C1 segment of cervical spinal cord (tissue), 14 donors: ENCODE data around the gene BMAL1.

Source experiments
- DNase-seq, 14 donors: peaks; one replicate each; lab custom pipeline; 2025; lab: John Stamatoyannopoulos, UW

BMAL1 gene

DNA sequence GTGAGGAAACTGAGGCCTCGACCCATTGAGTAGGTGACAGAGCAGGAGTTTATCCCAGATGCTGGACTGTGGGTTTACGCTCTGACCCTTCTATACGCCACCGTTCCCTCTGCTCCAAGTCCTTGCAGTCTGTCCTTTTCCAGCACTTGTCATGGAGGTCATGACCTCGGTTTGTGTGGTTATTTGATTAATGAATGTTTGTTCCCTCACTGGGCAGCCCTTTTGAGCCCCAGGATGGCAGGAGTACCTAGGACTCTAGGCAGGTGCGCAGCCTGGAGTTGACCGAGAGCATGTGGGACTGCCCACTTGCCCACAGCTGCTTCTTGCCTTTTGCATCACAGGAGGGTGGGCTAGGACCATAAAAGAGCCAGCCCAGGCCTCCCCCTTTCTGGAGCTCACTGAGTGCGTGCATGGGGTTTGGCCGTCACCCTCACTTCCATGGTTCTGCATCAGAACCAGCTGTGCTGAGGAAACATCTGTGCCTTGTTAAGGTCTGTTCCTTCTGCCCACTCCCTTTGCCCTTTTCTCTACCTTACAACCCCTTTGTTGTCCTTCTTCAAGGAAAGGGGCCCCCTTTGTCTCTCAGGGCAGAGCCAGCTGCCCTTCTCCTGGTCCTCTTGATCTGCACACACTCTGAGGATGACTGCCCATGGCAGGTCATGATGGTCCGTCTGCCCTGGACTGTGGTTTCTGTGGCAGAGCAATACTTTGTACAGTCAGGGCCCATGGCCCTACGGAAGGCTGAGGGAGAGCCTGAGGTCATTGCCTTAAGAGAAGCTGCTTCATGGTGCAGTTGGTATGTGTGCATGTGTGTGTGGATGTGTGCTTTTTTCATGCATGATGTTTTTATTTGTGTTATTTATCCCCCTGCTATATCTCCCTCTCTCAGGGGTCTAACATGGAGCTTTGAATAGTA is 38.2 kb downstream of the BMAL1 start:
- DNase-seq: no peak

DNA sequence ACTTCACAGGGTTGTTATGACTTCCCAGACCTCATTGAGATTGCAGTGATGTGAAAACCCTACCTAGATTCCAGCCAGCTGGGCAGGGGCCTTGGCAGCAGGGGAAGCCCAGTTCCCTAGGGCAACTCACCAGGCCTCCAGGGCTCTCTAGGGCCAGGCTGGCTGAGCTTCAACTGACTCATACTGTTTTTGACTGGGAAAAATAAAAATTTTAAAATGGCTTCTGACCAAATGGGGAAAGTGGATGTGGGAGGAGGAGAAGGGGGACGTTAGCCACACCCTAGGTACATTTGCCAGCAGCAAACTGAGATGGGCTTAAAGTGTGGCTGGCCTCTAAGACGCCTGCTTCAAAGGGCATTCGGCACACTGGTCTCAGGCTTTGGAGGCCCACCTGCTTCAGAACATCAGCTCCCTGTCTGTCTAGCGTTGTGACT is 39.0 kb downstream of the BMAL1 start:
- DNase-seq: peak in 2 of 14 donors; percentile 21 to 58

DNA sequence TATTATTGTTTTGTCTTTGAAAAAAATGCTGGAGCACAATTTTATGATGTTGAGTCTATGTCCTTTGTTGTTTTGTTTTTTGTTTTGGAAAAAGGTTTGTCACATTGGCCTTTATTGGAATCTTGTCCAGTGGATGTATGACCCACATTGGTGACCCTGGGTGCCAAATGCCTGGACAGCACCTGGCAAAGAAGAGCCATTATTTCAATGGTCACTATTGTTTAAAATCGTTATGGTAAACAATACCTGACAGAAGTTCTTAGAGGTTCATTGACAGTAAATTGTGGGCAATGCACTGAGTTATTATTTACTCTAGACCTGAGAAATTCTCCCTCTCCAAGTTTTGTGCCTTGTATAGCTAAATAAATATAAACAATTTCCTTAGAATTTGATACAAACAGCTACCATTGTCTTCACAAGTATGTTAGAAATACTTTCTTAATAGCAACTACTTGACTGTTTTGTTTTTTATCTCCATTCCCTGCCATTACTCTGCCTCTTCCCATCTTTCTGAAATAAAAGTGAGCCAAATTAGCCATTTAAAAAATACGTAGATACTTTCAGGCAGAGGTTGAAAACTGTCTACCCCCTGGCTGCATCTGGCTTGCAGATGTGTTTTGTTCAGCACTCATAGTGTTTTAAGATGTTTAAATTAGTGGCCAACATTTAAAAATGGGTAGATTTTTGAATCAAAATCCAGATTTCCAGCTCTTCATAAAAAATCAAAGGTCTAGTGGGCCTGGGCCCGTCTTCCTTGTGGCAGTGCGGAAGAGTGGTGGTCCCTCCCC is 39.9 kb downstream of the BMAL1 start:
- DNase-seq: no peak

DNA sequence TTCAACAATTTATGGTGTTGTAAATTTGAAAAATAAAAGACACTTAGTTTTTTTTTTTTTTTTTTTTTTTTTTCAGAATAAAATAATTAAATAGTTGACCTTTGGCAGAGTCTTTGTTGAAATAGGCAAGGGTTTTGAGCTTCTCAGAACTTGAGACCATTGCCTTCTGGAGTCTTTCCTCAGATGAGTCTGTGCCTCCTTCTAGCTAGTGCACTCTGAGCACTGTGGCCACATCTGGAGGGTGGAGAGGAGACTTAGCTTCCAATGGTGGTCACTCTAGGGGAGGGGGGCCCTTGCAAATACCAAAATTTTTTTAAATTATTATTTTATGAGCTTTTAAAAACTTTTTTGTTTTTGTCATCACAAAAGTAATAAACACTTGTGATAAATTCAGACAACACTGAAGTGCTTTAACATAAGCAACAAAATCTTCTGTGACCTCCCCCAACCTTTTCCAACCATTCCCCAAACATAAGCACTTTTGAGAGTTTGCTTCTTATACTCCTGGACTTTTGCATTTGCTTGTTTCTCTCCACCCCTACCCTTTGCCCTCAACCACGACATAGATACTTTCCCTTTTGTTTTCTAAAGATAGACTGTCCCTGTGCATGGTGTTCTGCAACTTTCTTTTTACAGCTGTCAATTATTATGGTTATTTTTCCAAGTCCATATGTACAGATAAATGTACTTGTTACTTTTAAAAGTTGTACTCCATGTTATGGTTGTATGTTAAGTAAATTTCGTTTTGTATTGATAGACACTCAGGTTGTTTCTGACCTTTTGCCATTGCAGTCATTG is 41.1 kb downstream of the BMAL1 start:
- DNase-seq: no peak

DNA sequence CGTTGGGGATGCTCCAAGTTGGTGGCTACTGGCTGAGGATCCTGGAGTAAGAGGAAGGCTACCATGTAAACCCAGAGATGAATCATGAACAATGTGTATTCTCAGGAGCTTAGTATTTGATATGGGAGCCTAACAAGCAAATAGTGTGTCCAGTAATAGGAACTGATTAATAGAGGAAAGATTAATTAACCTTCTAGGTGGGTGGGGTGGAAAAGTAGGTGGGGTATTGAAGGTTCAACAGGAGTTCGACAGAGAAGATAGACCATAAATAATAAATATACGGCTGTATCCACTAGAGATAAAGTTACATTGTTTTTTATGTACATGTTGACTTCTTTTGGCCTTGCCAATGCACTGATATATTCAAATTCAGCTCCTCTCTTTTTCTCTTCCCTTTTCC is 43.1 kb downstream of the BMAL1 start:
- DNase-seq: no peak

DNA sequence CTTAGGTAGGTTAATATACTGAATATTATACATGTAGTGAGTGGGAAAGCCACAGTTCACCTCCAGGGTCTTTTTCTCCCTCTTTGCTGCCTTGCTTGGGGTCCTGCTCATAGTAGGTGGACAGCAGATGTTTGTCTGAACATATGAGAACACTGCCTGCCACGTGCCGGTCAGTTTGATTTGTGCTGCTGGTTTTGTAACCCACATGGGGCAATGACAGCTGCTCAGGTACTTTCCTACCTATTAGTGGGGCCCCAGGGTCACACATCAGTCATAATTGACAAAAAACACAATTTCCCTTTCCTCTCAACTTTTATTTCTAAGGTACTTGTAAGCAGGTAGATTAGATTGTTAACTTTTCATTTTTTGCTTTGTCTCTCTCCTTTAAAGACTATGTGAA is 43.8 kb downstream of the BMAL1 start:
- DNase-seq: no peak

DNA sequence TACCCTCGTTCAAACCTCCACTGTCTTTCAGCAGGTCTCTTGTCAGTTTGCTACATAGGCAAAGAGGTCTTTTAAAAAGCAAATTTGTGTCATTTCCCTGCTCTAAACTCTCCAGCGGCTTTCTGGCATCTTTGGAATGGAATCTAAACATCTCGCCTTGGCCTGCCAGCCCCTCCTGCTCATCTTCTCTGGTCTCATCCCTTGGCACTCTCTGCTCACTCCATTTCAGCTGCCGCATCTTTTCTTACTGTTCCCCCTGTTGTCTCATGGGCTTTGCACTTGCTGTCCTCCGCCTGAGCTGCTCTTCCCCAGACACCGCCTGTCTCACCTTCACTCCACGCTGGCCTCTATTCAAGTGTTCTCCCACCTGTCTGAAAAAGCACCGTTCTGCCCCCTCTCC is 46.6 kb downstream of the BMAL1 start:
- no peak for DNase-seq

DNA sequence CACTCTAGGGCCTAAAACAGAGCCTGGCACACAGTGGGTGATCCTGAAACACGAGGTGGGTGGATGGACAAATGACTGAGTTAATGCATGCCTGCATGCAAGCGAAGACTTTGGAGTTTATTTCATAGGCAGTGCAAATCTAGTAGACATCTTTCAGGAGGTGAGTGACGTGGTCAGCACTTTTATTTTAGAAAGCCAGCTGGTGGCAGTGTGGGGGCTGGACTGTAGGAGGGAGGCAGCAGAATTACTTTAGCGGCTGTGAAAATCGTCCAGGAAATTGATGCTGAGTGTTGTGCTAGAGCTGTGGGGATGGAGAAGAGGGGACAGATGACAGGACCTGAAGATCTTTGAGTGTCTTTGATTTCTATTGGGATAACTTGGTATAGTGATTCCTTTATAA is 47.1 kb downstream of the BMAL1 start:
- peak in 1 of 14 donors; percentile 21 for DNase-seq

DNA sequence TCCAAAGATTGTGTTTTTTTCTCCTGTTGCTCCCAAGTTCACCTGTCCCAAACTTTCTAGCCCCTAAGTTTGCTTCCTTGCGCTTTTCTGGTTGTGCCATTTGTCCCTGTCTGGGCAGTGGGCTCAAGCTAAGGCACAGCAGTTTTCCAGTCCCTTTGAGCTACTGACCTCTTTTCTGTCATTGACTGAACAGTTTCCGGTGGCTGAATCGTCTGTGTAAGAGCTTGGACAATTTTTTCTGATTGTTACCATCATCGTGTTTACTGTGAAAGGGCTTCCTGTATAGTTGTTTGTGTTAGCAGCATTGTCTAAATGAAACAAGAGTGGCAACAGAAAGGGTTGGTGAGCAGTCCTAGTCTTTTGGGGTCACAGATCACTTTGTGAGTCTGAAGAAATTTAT is 49.8 kb downstream of the BMAL1 start:
- no peak for DNase-seq

DNA sequence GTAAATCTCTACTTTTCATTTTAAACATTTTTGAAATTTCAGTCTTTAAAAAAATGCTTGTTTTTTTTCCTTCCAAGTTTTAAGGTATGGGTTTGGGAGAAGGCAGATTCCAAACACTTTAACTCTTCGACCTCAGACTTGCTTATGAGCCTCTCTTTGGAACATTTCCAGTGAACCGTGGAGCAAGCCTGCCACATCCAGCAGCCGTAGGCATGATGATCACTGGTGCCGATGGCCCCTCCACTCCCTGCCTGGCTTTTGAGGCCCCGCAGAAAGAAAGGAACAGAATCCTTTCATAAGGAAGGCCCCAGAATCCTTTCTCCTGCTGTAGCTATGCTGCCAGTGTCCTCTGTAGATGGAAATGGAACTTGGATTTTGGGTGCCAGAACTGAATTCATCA is 50.7 kb downstream of the BMAL1 start:
- no peak for DNase-seq

DNA sequence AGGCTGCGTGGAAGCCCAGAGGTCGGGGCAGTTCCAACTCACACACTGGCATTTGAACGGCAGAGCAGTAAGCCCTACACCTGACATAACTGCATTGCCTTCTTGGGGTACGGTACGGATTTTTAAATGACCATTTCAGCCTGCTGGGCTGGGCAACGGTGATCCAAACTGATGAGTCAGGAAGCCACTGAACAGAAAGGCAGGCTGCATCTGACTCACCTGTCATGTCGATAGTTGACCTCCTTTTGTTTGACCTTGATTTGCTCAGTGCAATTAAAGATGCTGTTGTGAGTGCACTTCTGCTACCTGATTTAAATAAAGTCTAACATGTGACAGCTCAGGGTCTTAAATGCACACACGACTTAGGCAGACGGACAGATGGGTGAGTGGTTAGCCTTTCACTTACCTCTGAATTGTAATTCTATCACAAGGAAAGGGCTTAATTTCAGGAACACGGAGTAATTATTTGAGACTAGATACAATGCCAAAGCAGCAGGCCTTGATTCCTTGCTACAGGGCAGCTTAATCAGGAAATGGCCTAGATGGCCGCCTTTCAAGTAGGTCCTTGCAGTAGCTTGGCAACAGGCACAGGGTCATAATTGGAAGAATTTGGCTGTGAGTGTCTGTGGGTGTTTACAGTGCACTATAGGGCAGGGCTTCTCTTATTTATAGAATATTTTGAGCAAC is 52.2 kb downstream of the BMAL1 start:
- DNase-seq: peak in 1 of 14 donors; percentile 94

DNA sequence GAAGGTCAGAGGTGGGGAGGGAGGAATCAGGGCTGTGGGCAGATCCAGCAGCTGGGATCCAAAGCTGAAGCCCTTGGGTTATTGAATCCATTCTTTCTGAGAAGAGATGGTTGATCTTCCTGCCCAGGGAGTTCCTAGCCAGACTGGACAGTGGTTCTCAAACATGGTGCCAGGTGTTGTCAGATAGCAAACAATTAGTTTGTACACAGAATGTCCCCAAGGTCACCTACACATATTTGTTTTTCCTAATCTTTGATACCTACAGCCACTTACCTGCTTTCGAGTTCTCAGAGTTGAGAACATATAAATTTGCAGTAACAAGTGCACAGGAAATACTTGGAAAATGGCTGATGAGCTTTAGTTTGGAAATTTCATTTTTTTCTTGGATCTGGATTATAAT is 54.5 kb downstream of the BMAL1 start:
- no peak for DNase-seq

DNA sequence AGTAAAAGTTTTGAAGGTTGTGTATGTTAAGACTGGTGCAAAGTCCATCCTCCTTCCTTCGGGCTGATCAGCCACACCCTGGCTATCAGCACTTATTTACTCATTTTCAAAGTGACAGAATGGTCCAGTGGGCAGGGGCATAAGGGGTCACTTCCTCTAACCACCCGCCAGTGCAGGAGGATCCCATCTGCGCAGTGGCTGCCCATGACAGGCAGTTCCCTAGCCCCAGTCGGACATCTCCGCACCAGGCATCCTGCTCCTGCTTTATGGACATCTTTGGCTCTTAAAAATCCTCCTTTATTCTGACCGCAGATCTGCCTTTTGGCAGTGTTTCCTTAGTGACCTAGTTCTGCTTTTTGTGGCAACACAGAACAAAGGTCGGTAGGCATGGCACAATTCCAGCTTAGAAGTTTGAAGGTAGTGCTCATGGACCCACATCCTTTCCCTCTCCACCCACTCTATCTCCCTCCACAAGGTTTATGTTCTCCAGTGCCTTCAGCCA is 55.9 kb downstream of the BMAL1 start:
- no peak for DNase-seq

DNA sequence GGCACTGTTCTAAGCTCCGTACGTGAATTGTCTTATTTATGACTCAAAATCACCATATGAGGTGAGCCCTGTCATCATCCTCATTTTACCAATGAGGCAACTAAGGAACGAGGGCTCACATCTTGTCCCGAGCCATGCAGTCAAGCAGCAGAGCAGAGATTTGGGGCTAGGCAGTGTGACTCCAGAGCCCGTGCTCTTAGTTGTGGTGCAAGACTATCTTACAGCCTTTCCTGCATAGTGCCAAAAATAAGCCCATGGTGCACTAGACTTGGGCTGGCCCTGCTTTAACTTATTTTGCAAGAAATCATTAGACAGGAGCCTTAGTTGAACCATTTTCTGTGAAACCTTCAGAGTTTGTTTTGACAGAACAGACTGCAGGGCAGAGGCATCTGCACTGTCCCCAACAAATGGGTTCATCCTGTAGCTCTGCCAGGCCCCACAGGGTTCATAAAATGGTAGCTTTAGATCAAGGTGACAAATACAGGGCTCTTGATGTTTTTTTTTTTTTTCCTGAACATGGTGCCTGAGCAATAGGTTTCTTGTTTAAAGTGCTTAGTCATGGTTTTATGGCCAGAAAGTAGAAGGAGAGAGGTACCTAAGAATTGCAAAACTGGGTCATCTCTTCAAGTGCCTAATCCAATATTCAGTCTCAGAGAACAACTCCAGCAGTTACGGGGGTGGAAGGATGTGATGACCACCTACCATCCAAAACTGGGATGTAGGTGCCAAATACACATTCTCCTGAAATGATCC is 56.6 kb downstream of the BMAL1 start:
- no peak for DNase-seq

DNA sequence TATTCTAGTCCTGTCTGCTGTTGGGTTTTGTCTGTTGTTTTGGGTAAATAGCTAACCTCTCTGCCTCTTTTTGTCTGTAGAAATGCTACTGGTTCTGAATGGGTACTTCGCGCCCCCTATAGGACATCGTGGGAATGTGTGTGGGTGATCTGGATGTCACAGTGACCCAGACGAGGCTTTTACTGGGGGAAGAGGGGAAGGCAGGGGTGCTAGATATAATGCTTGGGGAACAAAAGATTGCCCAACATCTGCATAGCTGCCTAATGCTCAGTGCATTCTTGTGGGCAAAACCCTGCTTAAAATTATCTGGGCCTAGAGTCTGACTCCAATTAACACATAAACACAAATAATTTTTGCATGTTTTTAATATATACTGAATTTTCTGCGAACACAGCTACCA is 57.7 kb downstream of the BMAL1 start:
- DNase-seq: peak in 5 of 14 donors; percentile 4 to 35 (median 14)

DNA sequence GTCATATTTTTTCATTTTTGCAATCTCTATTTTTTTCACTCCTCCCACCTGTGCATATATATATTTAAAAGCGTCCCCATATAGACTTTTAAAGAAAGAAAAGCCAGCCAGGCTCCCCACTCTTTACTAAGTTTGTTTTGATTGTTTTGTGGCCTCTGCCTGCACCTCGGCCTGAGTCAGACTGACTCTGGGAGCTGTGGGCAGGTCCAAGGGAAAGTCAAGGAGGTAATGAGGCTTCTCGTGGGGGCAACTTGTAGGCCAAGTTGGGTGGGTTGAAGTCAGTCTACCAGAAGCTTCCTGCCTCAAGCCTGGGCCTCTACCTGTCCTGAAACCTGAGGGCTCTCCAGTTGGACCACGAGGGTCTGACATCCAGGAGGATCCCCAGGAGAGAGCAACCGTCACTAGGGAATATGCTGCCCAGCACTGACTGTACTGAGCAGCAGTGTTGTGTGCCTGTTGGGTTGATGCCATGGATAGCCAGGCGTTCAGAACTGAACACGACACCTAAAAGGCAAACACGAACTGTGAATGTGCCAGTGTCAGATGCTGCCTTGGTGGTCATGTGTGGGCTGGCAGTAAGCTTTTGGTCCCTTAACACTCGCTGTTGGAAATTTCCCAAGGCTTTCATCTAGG is 58.8 kb downstream of the BMAL1 start:
- DNase-seq: no peak

DNA sequence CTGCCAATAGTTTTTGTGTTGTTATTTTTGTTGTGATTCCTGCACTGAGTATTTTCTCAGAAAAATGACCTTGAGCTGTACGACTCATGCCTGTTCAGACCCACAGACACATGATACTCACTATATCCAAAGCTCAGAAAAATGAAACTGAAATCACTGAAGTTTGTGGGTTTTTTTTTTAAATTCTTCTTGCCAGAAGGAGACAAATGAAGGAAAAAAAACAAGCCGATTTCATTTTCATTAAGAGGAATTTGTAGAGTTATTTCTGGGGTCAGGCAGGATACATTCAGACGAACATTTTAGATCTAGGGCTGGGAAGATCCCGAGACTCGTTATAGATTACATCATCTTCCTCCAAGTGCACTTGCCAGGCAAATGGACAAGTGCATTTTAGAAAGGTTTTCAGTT is 60.4 kb downstream of the BMAL1 start:
- DNase-seq: no peak

DNA sequence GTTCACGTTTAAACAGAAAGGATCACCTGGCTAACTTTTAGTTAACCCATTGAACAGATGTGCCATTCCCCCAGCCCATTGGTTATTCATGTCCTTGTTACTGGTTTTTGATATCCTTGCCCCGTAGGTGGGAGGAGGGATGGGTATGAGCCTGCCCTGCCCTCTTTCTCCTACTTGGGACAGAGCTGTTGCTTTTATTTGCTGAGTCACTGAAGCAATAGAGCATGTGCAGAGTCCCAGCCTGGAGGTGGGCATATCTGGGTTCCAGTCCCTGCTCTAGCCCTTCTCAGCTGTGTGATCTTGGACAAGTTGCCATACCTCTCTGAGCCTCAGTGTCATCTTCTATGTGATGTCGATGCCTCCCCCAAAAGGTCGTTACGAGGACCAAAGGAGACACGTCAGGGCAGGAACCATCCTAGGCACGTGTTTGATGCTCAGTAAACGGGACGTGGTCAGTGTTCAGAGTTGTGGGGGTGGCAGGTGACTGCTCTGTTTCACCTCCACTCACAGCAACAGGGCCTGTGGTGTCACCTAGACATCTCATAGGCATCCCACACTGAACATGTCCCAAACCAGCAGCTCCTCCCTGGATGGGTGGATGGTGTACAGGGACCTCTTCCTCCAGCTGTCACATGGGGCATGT is 61.0 kb downstream of the BMAL1 start:
- no peak for DNase-seq
